ENCODE measurements around the gene DNAJC4. TPM values are rescaled to one million over a fixed set of nuclear protein-coding genes. Genes with fewer than 3 reads are reported as not detected.

Gene DNAJC4
- total and polyA plus RNA-seq, 2 donors (not counting 1 experiment from before 2014, with no cell fraction given) = 12.6 TPM

Other genes starting within 250 kb of the DNAJC4 start
- gene OTUB1, start 244.1 kb upstream of the DNAJC4 start, total RNA-seq = 36.5 and 37.8 TPM in 2 replicates
- gene OTUB1, start 244.1 kb upstream of the DNAJC4 start, polyA plus RNA-seq = 113 and 154 TPM in 2 replicates
- 0.17 and 0.26 TPM in 2 replicates for gene FLRT1, start 194.6 kb upstream of the DNAJC4 start, total RNA-seq
- 0.01 and 0.02 TPM in 2 replicates for gene FLRT1, start 194.6 kb upstream of the DNAJC4 start, polyA plus RNA-seq
- gene MACROD1, start 64.4 kb upstream of the DNAJC4 start, total RNA-seq = 24.8 and 28.2 TPM in 2 replicates
- gene MACROD1, start 64.4 kb upstream of the DNAJC4 start, polyA plus RNA-seq = 6.0 and 8.8 TPM in 2 replicates
- gene STIP1, start 44.4 kb upstream of the DNAJC4 start, total RNA-seq = 96.3 and 98.8 TPM in 2 replicates
- gene STIP1, start 44.4 kb upstream of the DNAJC4 start, polyA plus RNA-seq = 147 and 198 TPM in 2 replicates
- gene FERMT3, start 23.8 kb upstream of the DNAJC4 start, total RNA-seq = 1.0 and 3.6 TPM in 2 replicates
- gene FERMT3, start 23.8 kb upstream of the DNAJC4 start, polyA plus RNA-seq = 1.2 and 1.9 TPM in 2 replicates
- gene TRPT1, start 4.4 kb upstream of the DNAJC4 start, total RNA-seq = 32.9 and 41.5 TPM in 2 replicates
- gene TRPT1, start 4.4 kb upstream of the DNAJC4 start, polyA plus RNA-seq = 20.5 and 25.7 TPM in 2 replicates
- 47.8 and 71.5 TPM in 2 replicates for gene NUDT22, start 4.3 kb upstream of the DNAJC4 start, total RNA-seq
- 17.7 and 18.5 TPM in 2 replicates for gene NUDT22, start 4.3 kb upstream of the DNAJC4 start, polyA plus RNA-seq
- gene VEGFB, start 4.0 kb downstream of the DNAJC4 start, total RNA-seq = 24.4 and 27.9 TPM in 2 replicates
- 21.2 and 25.3 TPM in 2 replicates for gene VEGFB, start 4.0 kb downstream of the DNAJC4 start, polyA plus RNA-seq
- 60.9 and 62.9 TPM in 2 replicates for gene FKBP2, start 10.5 kb downstream of the DNAJC4 start, total RNA-seq
- 34.7 and 41.4 TPM in 2 replicates for gene FKBP2, start 10.5 kb downstream of the DNAJC4 start, polyA plus RNA-seq
- 121 and 122 TPM in 2 replicates for gene PPP1R14B, start 16.4 kb downstream of the DNAJC4 start, total RNA-seq
- 107 and 199 TPM in 2 replicates for gene PPP1R14B, start 16.4 kb downstream of the DNAJC4 start, polyA plus RNA-seq
- gene PLCB3, start 21.0 kb downstream of the DNAJC4 start, total RNA-seq = 34.2 and 37.2 TPM in 2 replicates
- 17.2 and 20.6 TPM in 2 replicates for gene PLCB3, start 21.0 kb downstream of the DNAJC4 start, polyA plus RNA-seq
- 68.6 and 79.9 TPM in 2 replicates for gene BAD, start 54.1 kb downstream of the DNAJC4 start, total RNA-seq
- 31.6 and 35.7 TPM in 2 replicates for gene BAD, start 54.1 kb downstream of the DNAJC4 start, polyA plus RNA-seq
- gene GPR137, start 55.3 kb downstream of the DNAJC4 start, total RNA-seq = 8.2 and 10.9 TPM in 2 replicates
- 10.7 and 11.6 TPM in 2 replicates for gene GPR137, start 55.3 kb downstream of the DNAJC4 start, polyA plus RNA-seq
- gene KCNK4, start 60.8 kb downstream of the DNAJC4 start, total RNA-seq = under 0.01 TPM in 1 of 2 replicates, not detected in the other
- not detected in 2 replicates for gene KCNK4, start 60.8 kb downstream of the DNAJC4 start, polyA plus RNA-seq
- 0.33 and 1.0 TPM in 2 replicates for gene CATSPERZ, start 69.8 kb downstream of the DNAJC4 start, total RNA-seq
- gene CATSPERZ, start 69.8 kb downstream of the DNAJC4 start, polyA plus RNA-seq = 0.09 TPM in 1 of 2 replicates, not detected in the other
- 32.4 and 32.5 TPM in 2 replicates for gene ESRRA, start 75.0 kb downstream of the DNAJC4 start, total RNA-seq
- gene ESRRA, start 75.0 kb downstream of the DNAJC4 start, polyA plus RNA-seq = 6.7 and 8.1 TPM in 2 replicates
- 248 and 255 TPM in 2 replicates for gene TRMT112, start 87.0 kb downstream of the DNAJC4 start, total RNA-seq
- gene TRMT112, start 87.0 kb downstream of the DNAJC4 start, polyA plus RNA-seq = 161 and 222 TPM in 2 replicates
- gene PRDX5, start 87.6 kb downstream of the DNAJC4 start, total RNA-seq = 301 and 319 TPM in 2 replicates
- gene PRDX5, start 87.6 kb downstream of the DNAJC4 start, polyA plus RNA-seq = 311 and 431 TPM in 2 replicates
- 2.1 and 3.1 TPM in 2 replicates for gene CCDC88B, start 109.7 kb downstream of the DNAJC4 start, total RNA-seq
- gene CCDC88B, start 109.7 kb downstream of the DNAJC4 start, polyA plus RNA-seq = 0.56 and 0.88 TPM in 2 replicates
- 27.6 and 29.3 TPM in 2 replicates for gene RPS6KA4, start 128.6 kb downstream of the DNAJC4 start, total RNA-seq
- gene RPS6KA4, start 128.6 kb downstream of the DNAJC4 start, polyA plus RNA-seq = 15.9 and 20.5 TPM in 2 replicates

Data from fibroblast of lung (primary cell).